Measurements from ENCODE around the gene SLAMF8.

SLAMF8 gene

GRCh38 chr1:159826441-159827101, at the start of gene SLAMF8:
SLAMF8 (plus strand) TSS chr1:159826873; CDS start chr1:159826899, 26 bp downstream.
- DNase-seq (ENCODE audit: low spot score), result peak; percentile 51

GRCh38 chr1:159778266-159778665, 48.4 kb upstream of the SLAMF8 start:
- DNase-seq (ENCODE audit: low spot score), result no peak

GRCh38 chr1:159779403-159779851, 47.2 kb upstream of the SLAMF8 start:
- no peak for DNase-seq (ENCODE audit: low spot score)

- DNase-seq (ENCODE audit: low spot score), result peak; percentile 97
These were observed 45.8 kb upstream of the SLAMF8 start, which contains the start of gene DUSP23 for GRCh38 chr1:159780583-159781582. DUSP23 (plus strand) TSS chr1:159780962; CDS start chr1:159781101, 139 bp downstream.

- no peak for DNase-seq (ENCODE audit: low spot score)
These were observed 44.7 kb upstream of the SLAMF8 start for GRCh38 chr1:159781992-159782391.

- DNase-seq (ENCODE audit: low spot score), result no peak
These were observed 42.9 kb upstream of the SLAMF8 start for GRCh38 chr1:159783724-159784123.

- no peak for DNase-seq (ENCODE audit: low spot score)
These were observed 40.2 kb upstream of the SLAMF8 start for GRCh38 chr1:159786465-159786864.

GRCh38 chr1:159786966-159787365, 39.7 kb upstream of the SLAMF8 start:
- DNase-seq (ENCODE audit: low spot score), result no peak

- no peak for DNase-seq (ENCODE audit: low spot score)
These were observed 36.3 kb upstream of the SLAMF8 start for GRCh38 chr1:159790237-159790917.

- no peak for DNase-seq (ENCODE audit: low spot score)
These were observed 35.6 kb upstream of the SLAMF8 start for GRCh38 chr1:159791031-159791430.

- no peak for DNase-seq (ENCODE audit: low spot score)
These were observed 35.2 kb upstream of the SLAMF8 start for GRCh38 chr1:159791461-159791860.

GRCh38 chr1:159795534-159795933, 31.1 kb upstream of the SLAMF8 start:
- no peak for DNase-seq (ENCODE audit: low spot score)

- peak; percentile 38 for DNase-seq (ENCODE audit: low spot score)
These were observed 27.8 kb upstream of the SLAMF8 start for GRCh38 chr1:159798893-159799292.

GRCh38 chr1:159799446-159799985, 27.2 kb upstream of the SLAMF8 start:
- no peak for DNase-seq (ENCODE audit: low spot score)

- DNase-seq (ENCODE audit: low spot score), result peak; percentile 19
These were observed 26.3 kb upstream of the SLAMF8 start for GRCh38 chr1:159800177-159800930.

- DNase-seq (ENCODE audit: low spot score), result no peak
These were observed 24.6 kb upstream of the SLAMF8 start, which contains the start of gene FCRL6 for GRCh38 chr1:159802111-159802510. FCRL6 (plus strand) TSS chr1:159802360; CDS start chr1:159802425, 65 bp downstream.

- DNase-seq (ENCODE audit: low spot score), result no peak
These were observed 22.6 kb upstream of the SLAMF8 start for GRCh38 chr1:159803956-159804689.

GRCh38 chr1:159804924-159805323, 21.7 kb upstream of the SLAMF8 start:
- DNase-seq (ENCODE audit: low spot score), result no peak

- no peak for DNase-seq (ENCODE audit: low spot score)
These were observed 10.7 kb upstream of the SLAMF8 start for GRCh38 chr1:159815926-159816325.

Measured in CD4-positive, alpha-beta T cell treated with Interleukin-6 at 100 ng/mL for 8 hours (primary cell).